GM23248 (cell line): ENCODE measurements around the gene KIF12. TPM values are rescaled to one million over a fixed set of nuclear protein-coding genes. Genes with fewer than 3 reads are reported as not detected.

Experiments used
- DNase-seq: peaks from one replicate; pipeline ENCODE4 v3.0.0-alpha.2; 2015
- H2AFZ ChIP-seq: fragments of 200-600 bp; sonication (generic); 2 replicates; pipeline ENCODE4 v1.6.1; 2016; ENCODE audit warnings: antibody characterized with exemption
- H3F3A ChIP-seq: fragments of 200-600 bp; sonication (generic); 2 replicates; pipeline ENCODE4 v1.6.1; 2016; ENCODE audit warnings: mild to moderate bottlenecking, antibody characterized with exemption, mixed run types; ENCODE audit not compliant: insufficient read depth
- H3K27ac ChIP-seq: fragments of 200-600 bp; sonication (generic); 2 replicates; pipeline ENCODE4 v1.5.1; 2016; ENCODE audit warnings: mild to moderate bottlenecking
- H3K27me3 ChIP-seq: fragments of 200-600 bp; sonication (generic); replicated peaks from 2 replicates; pipeline ENCODE4 v1.6.1; 2016; ENCODE audit warnings: mild to moderate bottlenecking; ENCODE audit not compliant: insufficient read depth
- H3K36me3 ChIP-seq: fragments of 200-600 bp; sonication (generic); 2 replicates; pipeline ENCODE4 v1.6.1; 2016; ENCODE audit warnings: low read depth, mild to moderate bottlenecking
- H3K4me1 ChIP-seq: fragments of 200-600 bp; sonication (generic); 2 replicates; pipeline ENCODE4 v1.6.1; 2016; ENCODE audit warnings: mild to moderate bottlenecking; ENCODE audit not compliant: insufficient read depth
- H3K4me2 ChIP-seq: fragments of 200-600 bp; sonication (generic); one replicate; pipeline ENCODE4 v1.6.1; 2016; ENCODE audit warnings: mild to moderate bottlenecking; ENCODE audit not compliant: unreplicated experiment
- H3K4me3 ChIP-seq: fragments of 200-600 bp; sonication (generic); 2 replicates; pipeline ENCODE4 v1.5.1; 2016; ENCODE audit warnings: mild to moderate bottlenecking
- H3K79me2 ChIP-seq: fragments of 200-600 bp; sonication (generic); 2 replicates; pipeline ENCODE4 v1.6.1; 2016; ENCODE audit warnings: mild to moderate bottlenecking; ENCODE audit not compliant: insufficient read depth
- H3K9ac ChIP-seq: fragments of 200-600 bp; sonication (generic); 2 replicates; pipeline ENCODE4 v1.6.1; 2016; ENCODE audit warnings: mild to moderate bottlenecking
- H3K9me2 ChIP-seq: fragments of 200-600 bp; sonication (generic); 2 replicates; pipeline ENCODE4 v1.6.1; 2016; ENCODE audit warnings: mixed run types, mild to moderate bottlenecking, moderate library complexity; ENCODE audit not compliant: insufficient read depth
- H3K9me3 ChIP-seq: fragments of 200-600 bp; sonication (generic); one replicate; pipeline ENCODE4 v1.6.1; 2017; ENCODE audit warnings: low read depth
- H4K20me1 ChIP-seq: fragments of 200-600 bp; sonication (generic); 2 replicates; pipeline ENCODE4 v1.6.0; 2016; ENCODE audit not compliant: insufficient read depth
- EZH2 ChIP-seq: fragments of 200-600 bp; sonication (generic); IDR thresholded peaks from 2 replicates; pipeline ENCODE4 v1.6.1; 2018; ENCODE audit warnings: antibody characterized with exemption, mild to moderate bottlenecking; ENCODE audit not compliant: insufficient read depth, poor library complexity, severe bottlenecking
- EZH2phosphoT487 ChIP-seq: fragments of 200-600 bp; sonication (generic); IDR thresholded peaks from 2 replicates; pipeline ENCODE4 v1.6.1; 2018; ENCODE audit warnings: antibody characterized with exemption, moderate library complexity, mild to moderate bottlenecking, low read depth; ENCODE audit not compliant: insufficient read depth
- WGBS, 2 experiments: methylation state at CpG; one replicate each; pipeline ENCODE4 v1.1.6; 2015 to 2017; ENCODE audit warnings: low lambda C conversion rate in 2 of 2, low coverage in 1 of 2; ENCODE audit errors: missing lambda C conversion rate in 2 of 2; 5-methylcytosine and 5-hydroxymethylcytosine counted together
- in situ Hi-C: fragments of 300-500 bp; cut with MboI; formaldehyde crosslinking; loops from 2 replicates; pipeline ENCODE4 v1.15.0; 2020
- polyA plus RNA-seq: library from polyadenylated mRNA; unstranded; fragments of >200 nt; fragmentation: Nextera tagmentation; extraction: Ambion mirVana; gene quantifications from 2 replicates; pipeline ENCODE4 v1.2.1, GENCODE V29; 2016
- total RNA-seq: library from RNA; depleted of rRNA; stranded (reverse); fragments of >200 nt; shearing (Covaris generic); gene quantifications from 2 replicates; pipeline ENCODE4 v1.2.3, GENCODE V29; 2014

Gene KIF12
- total and polyA plus RNA-seq, 2 experiments from 2014 or later, result not detected

- Histone ChIP-seq H3K27ac (no peak overlapping the region), H3K4me2 (no peak overlapping the region), H3K4me1 (no peaks in the 10 kb centered on the region), H2AFZ (no peak overlapping the region), H3K79me2 (no peaks in the 10 kb centered on the region), H3K9ac (no peak overlapping the region), H3K4me3 (no peak overlapping the region), H4K20me1 (no peaks in the 10 kb centered on the region), H3K27me3 (peaks cover 76% of the 10 kb centered on the region), H3F3A (no peaks in the 10 kb centered on the region), H3K9me3 (no peaks in the 10 kb centered on the region), H3K9me2 (no peaks in the 10 kb centered on the region), H3K36me3 (no peaks in the 10 kb centered on the region)
- in situ Hi-C loops, result no loop called here
- TF ChIP-seq EZH2 (no peak), EZH2phosphoT487 (no peak)
- WGBS, 2 experiments, result 21 to 26% methylated on average over 4 of the region's 4 CpGs
- no peak for DNase-seq
These were observed 41.8 kb upstream of the KIF12 start for GRCh38 chr9:114140850-114141249.

DNA sequence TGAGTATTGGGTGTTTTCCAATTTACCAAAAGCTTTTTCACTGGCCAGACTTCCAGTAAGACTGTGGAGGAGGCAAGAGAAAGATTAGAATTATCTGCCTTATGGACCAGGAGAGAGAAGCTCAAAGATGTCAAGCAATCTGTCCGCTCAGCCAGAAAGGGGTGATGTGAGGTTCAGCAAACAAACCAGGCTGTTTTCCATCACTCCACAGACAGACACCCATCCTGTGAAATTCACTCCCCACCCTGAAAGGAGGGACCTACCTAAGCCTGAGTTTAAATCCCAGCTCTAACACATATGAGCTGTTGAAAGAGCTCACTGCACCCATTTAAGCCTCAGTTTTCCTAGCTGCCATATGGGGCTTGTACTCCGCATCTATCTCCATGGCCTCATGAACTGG, 41.3 kb upstream of the KIF12 start:
- in situ Hi-C loops, result no loop called here

GRCh38 chr9:114139071-114139470, 40.0 kb upstream of the KIF12 start:
- Histone ChIP-seq H3K4me1 (no peaks in the 10 kb centered on the region), H3K9me3 (no peaks in the 10 kb centered on the region), H3K27me3 (peaks cover 61% of the 10 kb centered on the region), H3K9ac (no peak overlapping the region), H3K27ac (no peak overlapping the region), H3K36me3 (no peaks in the 10 kb centered on the region), H3F3A (no peaks in the 10 kb centered on the region), H3K9me2 (no peaks in the 10 kb centered on the region), H4K20me1 (no peaks in the 10 kb centered on the region), H3K4me2 (no peak overlapping the region), H2AFZ (no peak overlapping the region), H3K4me3 (no peak overlapping the region), H3K79me2 (no peaks in the 10 kb centered on the region)
- in situ Hi-C loops, result no loop called here
- TF ChIP-seq EZH2, result no peak
- no peak for TF ChIP-seq EZH2phosphoT487
- DNase-seq, result no peak
- WGBS, 2 experiments, result 77 to 84% methylated on average over 5 of the region's 5 CpGs

More for the DNA sequence above, 41.3 kb upstream of the KIF12 start:
- Histone ChIP-seq H3K4me3 (no peak overlapping the region), H3K9ac (no peak overlapping the region), H3K36me3 (no peaks in the 10 kb centered on the region), H3K27ac (no peak overlapping the region), H4K20me1 (no peaks in the 10 kb centered on the region), H3K79me2 (no peaks in the 10 kb centered on the region), H3K9me3 (no peaks in the 10 kb centered on the region), H3K27me3 (peaks cover 74% of the 10 kb centered on the region), H3K4me1 (no peaks in the 10 kb centered on the region), H3F3A (no peaks in the 10 kb centered on the region), H2AFZ (no peak overlapping the region), H3K9me2 (no peaks in the 10 kb centered on the region), H3K4me2 (no peak overlapping the region)
- TF ChIP-seq EZH2 (no peak), EZH2phosphoT487 (no peak)
- DNase-seq, result no peak
- 80 to 92% methylated on average over 2 of the region's 2 CpGs for WGBS, 2 experiments

DNA sequence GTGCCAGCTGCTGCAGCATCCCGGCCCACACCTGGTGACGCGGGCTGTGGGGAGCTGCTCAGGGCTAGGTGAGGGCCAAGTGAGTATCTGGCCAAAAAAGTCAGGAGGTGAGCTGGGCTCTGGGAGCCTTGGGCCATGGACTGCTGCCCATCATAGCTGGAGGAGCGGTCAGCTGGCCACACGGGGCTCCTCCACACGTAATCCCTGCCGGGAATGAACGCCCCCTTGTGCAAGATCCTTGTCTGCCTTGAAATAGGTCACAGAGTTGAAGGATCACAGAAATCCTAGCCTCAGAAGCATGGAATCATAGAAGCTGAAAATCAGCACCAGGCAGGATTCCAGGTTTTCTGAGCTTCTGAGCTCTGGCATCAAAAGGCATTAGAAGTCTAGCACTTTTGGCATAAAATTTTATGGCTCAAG, 39.5 kb upstream of the KIF12 start:
- H3K9me3 ChIP-seq, result no peaks in the 10 kb centered on the region
- no peaks in the 10 kb centered on the region for H3K79me2 ChIP-seq
- H3F3A ChIP-seq, result no peaks in the 10 kb centered on the region
- H3K9me2 ChIP-seq, result no peaks in the 10 kb centered on the region
- H3K36me3 ChIP-seq, result no peaks in the 10 kb centered on the region
- no peak overlapping the region for H3K4me2 ChIP-seq
- H3K4me1 ChIP-seq, result no peaks in the 10 kb centered on the region
- 51 to 64% methylated on average over 8 of the region's 8 CpGs for WGBS, 2 experiments
- no peak overlapping the region for H3K27ac ChIP-seq
- no peak overlapping the region for H3K4me3 ChIP-seq
- no peak overlapping the region for H3K9ac ChIP-seq
- no peak for TF ChIP-seq EZH2phosphoT487
- TF ChIP-seq EZH2, result no peak
- H4K20me1 ChIP-seq, result no peaks in the 10 kb centered on the region
- in situ Hi-C loops, result no loop called here
- H2AFZ ChIP-seq, result no peak overlapping the region
- peaks cover 56% of the 10 kb centered on the region for H3K27me3 ChIP-seq
- DNase-seq, result peak; percentile 13

- H4K20me1 ChIP-seq, result no peaks in the 10 kb centered on the region
- no peak overlapping the region for H3K9ac ChIP-seq
- WGBS, 2 experiments, result 51 to 52% methylated on average over 6 of the region's 6 CpGs
- no peaks in the 10 kb centered on the region for H3K9me3 ChIP-seq
- no peaks in the 10 kb centered on the region for H3K9me2 ChIP-seq
- TF ChIP-seq EZH2 (no peak), EZH2phosphoT487 (no peak)
- H3K4me3 ChIP-seq, result no peak overlapping the region
- no peaks in the 10 kb centered on the region for H3K4me1 ChIP-seq
- H3K36me3 ChIP-seq, result no peaks in the 10 kb centered on the region
- no peak for DNase-seq
- no peaks in the 10 kb centered on the region for H3F3A ChIP-seq
- in situ Hi-C loops, result no loop called here
- no peak overlapping the region for H3K27ac ChIP-seq
- H3K4me2 ChIP-seq, result no peak overlapping the region
- H3K79me2 ChIP-seq, result no peaks in the 10 kb centered on the region
- no peak overlapping the region for H2AFZ ChIP-seq
- H3K27me3 ChIP-seq, result peaks cover 55% of the 10 kb centered on the region
These were observed 38.7 kb upstream of the KIF12 start for GRCh38 chr9:114137831-114138230.
